ENCODE data around the gene SCGB3A2.
A peak's percentile ranks its signal among the peaks of the same experiment; 100 is the strongest.

The SCGB3A2 gene

DNA sequence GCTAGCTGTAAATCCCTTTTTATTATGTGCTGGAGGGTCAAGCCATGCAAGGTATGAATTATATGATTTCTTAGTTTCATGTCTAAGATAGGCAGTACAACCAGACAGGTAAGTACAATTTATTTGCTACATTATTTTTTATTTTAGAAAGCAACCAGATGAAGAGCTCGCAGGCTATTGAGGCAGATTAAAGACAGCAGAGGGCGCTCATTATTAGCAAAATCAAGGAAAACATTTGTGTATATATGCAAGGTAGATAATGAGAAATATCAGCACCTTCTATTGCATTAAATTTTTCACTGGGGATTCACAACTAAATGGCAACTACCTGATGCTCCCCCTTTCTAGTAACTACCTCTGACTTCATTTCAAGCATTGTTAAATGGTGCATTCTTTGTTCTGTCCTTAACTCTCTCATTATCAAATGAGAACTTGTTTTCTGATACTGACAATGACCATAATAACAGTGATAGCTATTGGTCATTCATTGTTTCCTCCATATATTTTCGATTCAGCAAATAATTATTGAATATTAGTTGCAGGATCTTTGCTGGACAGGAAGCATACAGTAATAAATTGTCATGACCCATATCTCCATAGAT is 8.6 kb downstream of the SCGB3A2 start:
- peak; percentile 22 for DNase-seq (ENCODE audit: low read depth)
- no peak overlapping the region for H3K4me3 ChIP-seq (ENCODE audit: low read depth, low read length)
- TF ChIP-seq, protein P1, sequence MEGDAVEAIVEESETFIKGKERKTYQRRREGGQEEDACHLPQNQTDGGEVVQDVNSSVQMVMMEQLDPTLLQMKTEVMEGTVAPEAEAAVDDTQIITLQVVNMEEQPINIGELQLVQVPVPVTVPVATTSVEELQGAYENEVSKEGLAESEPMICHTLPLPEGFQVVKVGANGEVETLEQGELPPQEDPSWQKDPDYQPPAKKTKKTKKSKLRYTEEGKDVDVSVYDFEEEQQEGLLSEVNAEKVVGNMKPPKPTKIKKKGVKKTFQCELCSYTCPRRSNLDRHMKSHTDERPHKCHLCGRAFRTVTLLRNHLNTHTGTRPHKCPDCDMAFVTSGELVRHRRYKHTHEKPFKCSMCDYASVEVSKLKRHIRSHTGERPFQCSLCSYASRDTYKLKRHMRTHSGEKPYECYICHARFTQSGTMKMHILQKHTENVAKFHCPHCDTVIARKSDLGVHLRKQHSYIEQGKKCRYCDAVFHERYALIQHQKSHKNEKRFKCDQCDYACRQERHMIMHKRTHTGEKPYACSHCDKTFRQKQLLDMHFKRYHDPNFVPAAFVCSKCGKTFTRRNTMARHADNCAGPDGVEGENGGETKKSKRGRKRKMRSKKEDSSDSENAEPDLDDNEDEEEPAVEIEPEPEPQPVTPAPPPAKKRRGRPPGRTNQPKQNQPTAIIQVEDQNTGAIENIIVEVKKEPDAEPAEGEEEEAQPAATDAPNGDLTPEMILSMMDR (IDR thresholded peaks at IDR 0.05; ENCODE audit: insufficient read depth, low read depth, low read length, missing control alignments), result peak; percentile 28

GRCh38 chr5:147887930-147888329 is 9.4 kb downstream of the SCGB3A2 start:
- no peak overlapping the region for H3K4me3 ChIP-seq (ENCODE audit: low read depth, low read length)
- DNase-seq (ENCODE audit: low read depth), result no peak
- TF ChIP-seq, protein P1 (IDR thresholded peaks at IDR 0.05; ENCODE audit: insufficient read depth, low read depth, low read length, missing control alignments), result no peak

- no peak overlapping the region for H3K4me3 ChIP-seq (ENCODE audit: low read depth, low read length)
- DNase-seq (ENCODE audit: low read depth), result no peak
- TF ChIP-seq, protein P1 (IDR thresholded peaks at IDR 0.05; ENCODE audit: insufficient read depth, low read depth, low read length, missing control alignments), result no peak
Measured at GRCh38 chr5:147892696-147893296, 14.3 kb downstream of the SCGB3A2 start.

- H3K4me3 ChIP-seq (ENCODE audit: low read depth, low read length), result no peak overlapping the region
- TF ChIP-seq, protein P1 (IDR thresholded peaks at IDR 0.05; ENCODE audit: insufficient read depth, low read depth, low read length, missing control alignments), result no peak
- no peak for DNase-seq (ENCODE audit: low read depth)
Measured at GRCh38 chr5:147893820-147894219, 15.3 kb downstream of the SCGB3A2 start.

GRCh38 chr5:147895864-147896263 is 17.4 kb downstream of the SCGB3A2 start:
- no peak for DNase-seq (ENCODE audit: low read depth)
- H3K4me3 ChIP-seq (ENCODE audit: low read depth, low read length), result no peak overlapping the region
- TF ChIP-seq, protein P1 (IDR thresholded peaks at IDR 0.05; ENCODE audit: insufficient read depth, low read depth, low read length, missing control alignments), result no peak

GRCh38 chr5:147898875-147899401 is 20.4 kb downstream of the SCGB3A2 start:
- TF ChIP-seq, protein P1 (IDR thresholded peaks at IDR 0.05; ENCODE audit: insufficient read depth, low read depth, low read length, missing control alignments), result no peak
- DNase-seq (ENCODE audit: low read depth), result no peak
- no peak overlapping the region for H3K4me3 ChIP-seq (ENCODE audit: low read depth, low read length)

Data from GM12865 (cell line).